BE2C (cell line): ENCODE data around the gene ZP1.

ENCODE experiments used
- DNase-seq: peaks from one replicate; pipeline ENCODE4 v3.0.0-alpha.2; 2020
- H3K27me3 ChIP-seq: fragments of 250-450 bp; sonication (Bioruptor Pico); 2 replicates; pipeline ENCODE4 v1.5.1; 2020; ENCODE audit warnings: mild to moderate bottlenecking
- H3K36me3 ChIP-seq: fragments of 250-450 bp; sonication (Bioruptor Pico); 2 replicates; pipeline ENCODE4 v1.5.1; 2020; ENCODE audit warnings: mild to moderate bottlenecking
- H3K4me1 ChIP-seq: fragments of 250-450 bp; sonication (Bioruptor Pico); 2 replicates; pipeline ENCODE4 v1.5.1; 2020
- H3K4me3 ChIP-seq: 2 replicates; pipeline ENCODE4 v1.5.1; 2011; ENCODE audit warnings: low read depth, low read length
- H3K9me3 ChIP-seq: fragments of 250-450 bp; sonication (Bioruptor Pico); 2 replicates; pipeline ENCODE4 v1.5.1; 2020
- CTCF ChIP-seq: IDR thresholded peaks from 2 replicates; pipeline ENCODE4 v1.5.1; 2012; ENCODE audit warnings: mild to moderate bottlenecking, low read depth, low read length

The ZP1 gene

GRCh38 chr11:60849641-60850520, 17.5 kb upstream of the ZP1 start:
- no peak for TF ChIP-seq CTCF
- H3K4me1 ChIP-seq: no peaks in the 10 kb centered on the region
- H3K9me3 ChIP-seq: no peaks in the 10 kb centered on the region
- no peak overlapping the region for H3K4me3 ChIP-seq
- DNase-seq: no peak
- peaks cover 13% of the 10 kb centered on the region for H3K36me3 ChIP-seq
- H3K27me3 ChIP-seq: no peaks in the 10 kb centered on the region

- H3K4me3 ChIP-seq: no peak overlapping the region
- H3K4me1 ChIP-seq: no peaks in the 10 kb centered on the region
- no peak for DNase-seq
- H3K27me3 ChIP-seq: no peaks in the 10 kb centered on the region
- H3K9me3 ChIP-seq: no peaks in the 10 kb centered on the region
- TF ChIP-seq CTCF: no peak
- peaks cover 8% of the 10 kb centered on the region for H3K36me3 ChIP-seq
Measured at GRCh38 chr11:60851327-60852104, 15.8 kb upstream of the ZP1 start.

DNA sequence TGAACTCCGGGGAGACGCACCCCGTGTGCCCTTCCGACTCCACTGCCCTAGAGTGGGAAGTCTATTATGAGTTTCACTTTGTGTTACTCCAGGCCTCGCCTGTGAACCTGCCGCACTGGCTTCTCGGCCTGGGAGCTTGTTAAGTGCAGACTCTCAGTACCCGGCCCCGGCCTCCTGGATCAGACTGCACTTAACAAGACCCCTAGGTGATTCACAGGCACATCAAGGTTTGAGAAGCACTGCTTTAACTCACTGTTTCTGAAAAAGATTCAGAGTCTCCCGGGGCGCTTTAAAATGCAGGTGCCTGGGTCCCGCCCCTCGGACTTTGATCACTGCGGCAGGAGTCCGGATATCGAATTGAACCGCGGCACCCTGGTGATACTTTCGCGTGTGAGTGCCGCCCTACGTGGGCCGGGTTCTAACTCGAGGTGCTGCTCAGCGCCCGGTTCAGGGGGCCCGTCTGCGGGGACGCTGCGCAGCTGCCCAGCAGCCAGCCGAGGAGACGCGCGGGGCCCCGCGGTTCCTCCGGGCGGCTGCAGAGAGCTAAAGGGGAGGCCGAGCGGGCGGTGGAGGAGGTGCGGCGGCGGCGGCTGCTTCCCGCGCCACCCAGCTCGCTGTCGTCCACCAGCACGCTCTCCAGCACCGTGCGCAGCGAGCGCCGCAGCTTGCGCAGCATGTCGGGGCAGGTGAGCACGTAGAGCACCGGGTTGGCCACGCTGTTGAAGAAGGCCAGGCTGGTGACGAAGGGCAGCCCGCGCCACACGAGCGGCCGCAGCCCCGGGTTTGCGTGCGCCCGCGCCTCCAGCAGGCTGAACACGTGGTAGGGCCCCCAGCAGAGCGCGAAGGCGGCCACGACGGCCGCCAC, 15.0 kb upstream of the ZP1 start:
- H3K4me3 ChIP-seq: no peak overlapping the region
- no peaks in the 10 kb centered on the region for H3K4me1 ChIP-seq
- no peaks in the 10 kb centered on the region for H3K27me3 ChIP-seq
- DNase-seq: no peak
- peaks cover 8% of the 10 kb centered on the region for H3K36me3 ChIP-seq
- H3K9me3 ChIP-seq: no peaks in the 10 kb centered on the region
- no peak for TF ChIP-seq CTCF

DNA sequence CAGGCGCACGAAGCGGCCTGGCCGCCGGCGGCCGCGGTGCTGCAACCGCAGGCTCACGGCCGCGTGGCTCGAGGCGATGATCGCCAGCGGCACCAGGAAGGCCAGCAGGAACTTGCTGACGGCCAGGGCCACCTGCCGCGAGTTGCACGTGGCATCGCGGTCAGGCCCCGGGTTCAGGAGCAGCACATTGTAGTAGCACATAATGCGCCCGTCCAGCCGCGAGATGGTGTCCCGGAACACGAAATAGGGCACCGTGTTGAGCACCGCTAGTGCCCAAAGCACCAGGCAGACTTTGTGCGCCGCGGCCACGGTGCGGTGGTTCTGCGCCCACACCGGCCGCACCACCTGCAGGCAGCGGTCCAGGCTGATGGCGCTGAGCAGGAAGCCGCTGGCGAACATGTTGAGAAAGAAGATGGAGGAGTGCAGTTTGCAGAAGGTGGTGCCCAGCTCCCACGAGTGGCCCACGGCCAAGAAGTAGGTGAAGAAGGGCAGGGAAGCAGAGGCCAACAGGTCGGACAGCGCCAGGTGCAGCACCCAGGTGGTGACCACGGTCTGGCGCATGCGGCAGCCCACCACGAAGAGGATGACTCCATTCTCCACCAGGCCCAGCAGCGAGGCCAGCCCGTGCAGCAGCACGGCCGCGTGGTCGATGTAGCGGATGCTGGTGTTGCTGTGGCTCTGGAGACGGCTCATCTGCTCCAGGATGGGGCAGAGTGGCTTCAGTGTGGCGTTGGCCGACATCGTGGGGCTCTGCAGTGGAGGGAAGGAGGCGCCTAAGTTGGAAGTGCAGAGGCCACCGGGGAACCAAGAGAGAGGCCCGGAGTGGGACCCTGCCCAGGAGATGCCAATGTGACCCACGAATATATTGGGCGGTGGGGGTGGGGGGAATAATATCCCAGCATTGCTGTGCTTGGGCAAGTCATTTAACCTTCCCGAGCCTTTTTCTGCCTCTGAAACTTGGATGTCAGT, 14.1 kb upstream of the ZP1 start:
- H3K36me3 ChIP-seq: peaks cover 8% of the 10 kb centered on the region
- no peaks in the 10 kb centered on the region for H3K27me3 ChIP-seq
- no peak for TF ChIP-seq CTCF
- no peaks in the 10 kb centered on the region for H3K4me1 ChIP-seq
- H3K4me3 ChIP-seq: no peak overlapping the region
- H3K9me3 ChIP-seq: no peaks in the 10 kb centered on the region
- no peak for DNase-seq

DNA sequence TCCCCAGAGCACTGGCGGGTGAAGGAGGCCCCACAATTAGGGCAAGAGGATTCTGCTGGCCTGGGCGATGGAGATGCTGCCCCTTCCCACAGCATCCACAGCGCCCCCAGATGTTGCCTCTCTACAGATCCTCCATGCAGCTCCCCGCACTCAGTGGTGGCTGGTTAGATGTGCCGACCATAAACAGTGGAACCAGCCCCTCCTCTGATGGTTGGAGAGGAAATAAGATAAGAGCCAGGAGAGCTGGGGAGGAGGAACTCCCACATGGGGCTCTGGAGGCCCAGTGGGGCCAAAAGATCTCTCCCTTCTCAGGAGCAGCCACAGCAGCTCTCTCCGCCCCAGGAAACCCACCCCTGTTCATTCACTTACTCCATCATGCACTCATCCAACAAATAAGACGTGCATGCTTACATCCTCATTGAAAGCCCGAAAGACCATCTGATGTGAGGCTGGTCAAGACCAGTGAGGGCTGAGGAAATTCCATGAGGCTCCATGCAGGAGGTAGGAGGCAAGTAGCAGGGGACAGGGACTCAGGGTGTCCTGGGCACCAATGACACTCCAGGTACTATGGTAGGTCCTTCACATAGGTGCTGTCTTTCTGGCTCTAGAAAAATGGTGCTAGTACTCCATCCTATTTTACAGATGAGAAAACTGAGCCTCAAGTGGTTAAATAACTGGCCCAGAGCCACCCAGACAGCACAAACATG, 13.0 kb upstream of the ZP1 start:
- Histone ChIP-seq H3K4me3 (no peak overlapping the region), H3K9me3 (no peaks in the 10 kb centered on the region), H3K4me1 (no peaks in the 10 kb centered on the region), H3K36me3 (peaks cover 4% of the 10 kb centered on the region), H3K27me3 (no peaks in the 10 kb centered on the region)
- no peak for DNase-seq
- TF ChIP-seq CTCF: no peak
